HEK293 (cell line): ENCODE results near the gene TLE5.

Source experiments
- CTCF ChIA-PET: fragments of 350-600 bp; formaldehyde crosslinking; extraction: SDS; loops from one replicate; lab custom pipeline; 2021; ENCODE audit warnings: antibody characterized with exemption; lab: Yijun Ruan, JAX
- POLR2A ChIA-PET: fragments of 300-600 bp; formaldehyde crosslinking; extraction: SDS; loops from one replicate; lab custom pipeline; 2020; ENCODE audit warnings: antibody characterized with exemption, inconsistent platforms; lab: Yijun Ruan, JAX
- H3K27ac ChIP-seq: fragments of 200-500 bp; sonication (Bioruptor generic); 2 replicates; pipeline ENCODE4 v1.5.1; 2014; ENCODE audit warnings: low read depth, low read length, control low read depth, inconsistent platforms; ENCODE audit errors: extremely low read depth
- H3K36me3 ChIP-seq, 2 experiments: fragments of 200-500 bp in 1 of 2; sonication (Bioruptor generic) in 1 of 2; 1 replicate in 1 of 2; 2 replicates in 1 of 2; pipeline ENCODE4 v1.5.1; 2014 to 2017; ENCODE audit warnings: inconsistent platforms in 2 of 2, low read length in 2 of 2; ENCODE audit not compliant: control insufficient read depth in 2 of 2, insufficient read depth in 1 of 2
- H3K4me1 ChIP-seq: fragments of 200-500 bp; sonication (Bioruptor generic); 2 replicates; pipeline ENCODE4 v1.5.1; 2014; ENCODE audit warnings: mild to moderate bottlenecking, low read length, inconsistent platforms; ENCODE audit not compliant: control insufficient read depth, insufficient read depth
- H3K4me3 ChIP-seq: 2 replicates; pipeline ENCODE4 v1.5.1; 2011; ENCODE audit warnings: low read depth, mild to moderate bottlenecking, control low read depth, low read length, moderate library complexity
- H3K9me3 ChIP-seq: fragments of 200-500 bp; sonication (Bioruptor generic); 2 replicates; pipeline ENCODE4 v1.5.1; 2014; ENCODE audit warnings: low read depth, low read length, inconsistent platforms; ENCODE audit not compliant: control insufficient read depth, insufficient read depth
- GFI1B ChIP-seq: fragments of 450-650 bp; formaldehyde crosslinking; IDR thresholded peaks from 2 replicates; pipeline ENCODE4 v1.5.1; 2016; ENCODE audit warnings: missing biosample characterization, missing genetic modification characterization
- GLIS2 ChIP-seq: fragments of 450-650 bp; formaldehyde crosslinking; IDR thresholded peaks from 2 replicates; pipeline ENCODE4 v1.5.1; 2016; ENCODE audit warnings: missing biosample characterization, missing genetic modification characterization
- HIC1 ChIP-seq: fragments of 450-650 bp; formaldehyde crosslinking; IDR thresholded peaks from 2 replicates; pipeline ENCODE4 v1.5.1; 2016; ENCODE audit warnings: missing biosample characterization, missing genetic modification characterization
- INSM2 ChIP-seq: fragments of 450-650 bp; formaldehyde crosslinking; IDR thresholded peaks from 2 replicates; pipeline ENCODE4 v1.5.1; 2016; ENCODE audit warnings: missing biosample characterization, missing genetic modification characterization
- PRDM4 ChIP-seq: fragments of 450-650 bp; formaldehyde crosslinking; IDR thresholded peaks from 2 replicates; pipeline ENCODE4 v1.5.1; 2017; ENCODE audit warnings: missing biosample characterization, missing genetic modification characterization
- REST ChIP-seq: fragments of 450-650 bp; formaldehyde crosslinking; IDR thresholded peaks from 2 replicates; pipeline ENCODE4 v1.5.1; 2016; ENCODE audit warnings: missing biosample characterization, missing genetic modification characterization
- ZBTB8A ChIP-seq: fragments of 450-650 bp; formaldehyde crosslinking; IDR thresholded peaks from 2 replicates; pipeline ENCODE4 v1.5.1; 2016; ENCODE audit warnings: missing biosample characterization, missing genetic modification characterization
- ZFHX2 ChIP-seq: fragments of 450-650 bp; formaldehyde crosslinking; conservative IDR thresholded peaks from 2 replicates; pipeline ENCODE4 v1.5.1; 2016; ENCODE audit warnings: missing biosample characterization, missing genetic modification characterization
- ZIC2 ChIP-seq: fragments of 450-650 bp; formaldehyde crosslinking; IDR thresholded peaks from 2 replicates; pipeline ENCODE4 v1.5.1; 2016; ENCODE audit warnings: missing biosample characterization, missing genetic modification characterization
- ZNF140 ChIP-seq: fragments of 450-650 bp; formaldehyde crosslinking; IDR thresholded peaks from 2 replicates; pipeline ENCODE4 v1.5.1; 2016; ENCODE audit warnings: missing biosample characterization, missing genetic modification characterization
- ZNF274 ChIP-seq, 2 experiments: fragments of 200-500 bp in 1 of 2; fragments of 450-650 bp in 1 of 2; sonication (Bioruptor generic) in 1 of 2; formaldehyde crosslinking in 1 of 2; IDR thresholded peaks; 2 replicates each; pipeline versions ENCODE4 v1.5.1 to v1.6.1; 2014 to 2016; ENCODE audit warnings: borderline replicate concordance in 1 of 2, inconsistent platforms in 1 of 2, low read length in 1 of 2, missing biosample characterization in 1 of 2, missing genetic modification characterization in 1 of 2
- ZNF335 ChIP-seq: fragments of 450-650 bp; formaldehyde crosslinking; conservative IDR thresholded peaks from 2 replicates; pipeline ENCODE4 v1.5.1; 2016; ENCODE audit warnings: missing biosample characterization, missing genetic modification characterization
- ZNF341 ChIP-seq: fragments of 450-650 bp; formaldehyde crosslinking; IDR thresholded peaks from 2 replicates; pipeline ENCODE4; 2016; ENCODE audit warnings: low read depth, missing biosample characterization, missing genetic modification characterization
- ZNF350 ChIP-seq: fragments of 450-650 bp; formaldehyde crosslinking; IDR thresholded peaks from 2 replicates; pipeline ENCODE4 v1.5.0; 2017; ENCODE audit warnings: missing biosample characterization, mild to moderate bottlenecking, missing genetic modification characterization
- ZNF433 ChIP-seq: fragments of 450-650 bp; formaldehyde crosslinking; IDR thresholded peaks from 2 replicates; pipeline ENCODE4 v1.5.1; 2016; ENCODE audit warnings: missing biosample characterization, missing genetic modification characterization, low read depth
- ZNF518A ChIP-seq: fragments of 450-650 bp; formaldehyde crosslinking; conservative IDR thresholded peaks from 2 replicates; pipeline ENCODE4 v1.5.1; 2016; ENCODE audit warnings: low read depth, missing biosample characterization, missing genetic modification characterization
- ZNF624 ChIP-seq: fragments of 450-650 bp; formaldehyde crosslinking; IDR thresholded peaks from 2 replicates; pipeline ENCODE4 v1.5.1; 2017; ENCODE audit warnings: missing biosample characterization, missing genetic modification characterization
- ZNF629 ChIP-seq: fragments of 450-650 bp; formaldehyde crosslinking; IDR thresholded peaks from 2 replicates; pipeline ENCODE4 v1.5.1; 2017; ENCODE audit warnings: missing biosample characterization, missing genetic modification characterization
- ZNF768 ChIP-seq: fragments of 450-650 bp; formaldehyde crosslinking; IDR thresholded peaks from 2 replicates; pipeline ENCODE4 v1.5.1; 2018; ENCODE audit warnings: missing biosample characterization, mild to moderate bottlenecking, missing genetic modification characterization
- ZNF830 ChIP-seq: fragments of 450-650 bp; IDR thresholded peaks from 2 replicates; pipeline ENCODE4 v1.5.0; 2018; ENCODE audit warnings: missing biosample characterization, missing genetic modification characterization, low read depth, mild to moderate bottlenecking, moderate library complexity

The TLE5 gene

GRCh38 chr19:3062165-3063105, at the start of gene TLE5:
TSS of gene TLE5 (minus strand) at chr19:3062495. CDS start at chr19:3062200, 295 bp downstream.
- Histone ChIP-seq H3K9me3 (no peaks in the 10 kb centered on the region), H3K4me3 (peak within 1 kb of the TSS; percentile 59), H3K27ac (peak within 1 kb of the TSS; percentile 75; the same call in 1 of the 2 replicates), H3K36me3 (peaks cover 11 to 32% of the 10 kb centered on the region in 2 experiments), H3K4me1 (peaks cover 6% of the 10 kb centered on the region)
- ChIA-PET POLR2A (interaction anchor here (0.5 to 1.2 kb wide), 8 partner anchors 10 to 1800 kb away, joined by 3 to 7 read pairs (median 3); no protein-coding TSS in a partner anchor), CTCF (interaction anchor here (2.4 kb wide), 1 partner anchor 13 kb away, joined by 12 read pairs; no protein-coding TSS in a partner anchor)
- TF ChIP-seq ZNF140 (tag by site-specific recombination) (no peak), ZNF341 (tag by site-specific recombination) (peak; percentile 34; the same call in 1 of the 2 replicates), ZNF624 (tag by site-specific recombination) (no peak), REST (no peak), ZIC2 (peak; percentile 12; the same call in 1 of the 2 replicates), ZNF830 (tag by site-specific recombination) (no peak), ZNF629 (tag by site-specific recombination) (no peak), GLIS2 (tag by site-specific recombination) (no peak), GFI1B (tag by site-specific recombination) (no peak), HIC1 (tag by site-specific recombination) (peak; percentile 28; the same call in 1 of the 2 replicates), INSM2 (tag by site-specific recombination) (no peak), ZNF350 (no peak), ZNF768 (tag by site-specific recombination) (no peak), ZNF518A (tag by site-specific recombination) (no peak), PRDM4 (tag by site-specific recombination) (no peak), ZFHX2 (no peak; the same call in 1 of the 2 replicates), ZNF335 (peak; percentile 90), ZNF433 (tag by site-specific recombination) (no peak), ZBTB8A (tag by site-specific recombination) (no peak), ZNF274 (IDR thresholded peaks at IDR 0.05; ENCODE audit: low read length) (no peak), ZNF274 (tag by site-specific recombination; IDR thresholded peaks at IDR 0.05; ENCODE audit: borderline replicate concordance) (no peak)
